H1 (cell line): ENCODE measurements around the gene DLST. TPM values are rescaled to one million over a fixed set of nuclear protein-coding genes. Genes with fewer than 3 reads are reported as not detected.

ENCODE experiments used
- CTCF ChIA-PET: fragments of 300-600 bp; sonication (Branson Sonifier 250); formaldehyde crosslinking; loops from one replicate; lab custom pipeline; 2021; ENCODE audit not compliant: partially characterized antibody; lab: Charles Lee
- POLR2A ChIA-PET: fragments of 300-600 bp; sonication (Branson Sonifier 250); formaldehyde crosslinking; loops from one replicate; lab custom pipeline; 2021; ENCODE audit warnings: inconsistent platforms; ENCODE audit not compliant: partially characterized antibody; lab: Charles Lee
- DNase-seq, 2 experiments: peaks; one replicate each; pipeline versions ENCODE4 v3.0.0 to v3.0.0-alpha.2; 2010 to 2022; ENCODE audit warnings: low spot score in 2 of 2, low read depth in 1 of 2, mixed read lengths in 1 of 2
- FAIRE-seq: peaks from 2 replicates; lab custom pipeline; 2011; peaks lifted over from hg19 to GRCh38; lab: Jason Lieb, UNC
- H2AFZ ChIP-seq: 2 replicates; pipeline ENCODE4 v1.8.1; 2012; ENCODE audit warnings: low read length, inconsistent platforms
- H2AK5ac ChIP-seq: 2 replicates; pipeline ENCODE4 v1.6.1; 2013; ENCODE audit warnings: low read depth, low read length
- H2BK120ac ChIP-seq: replicated peaks from 2 replicates; pipeline ENCODE3; 2013; ENCODE audit warnings: low read depth, low read length, inconsistent platforms
- H2BK12ac ChIP-seq: 2 replicates; pipeline ENCODE4 v1.6.1; 2013; ENCODE audit warnings: low read depth, low read length
- H2BK15ac ChIP-seq: 2 replicates; pipeline ENCODE4 v1.6.1; 2013; ENCODE audit warnings: low read length
- H2BK20ac ChIP-seq: 2 replicates; pipeline ENCODE4 v1.6.1; 2013; ENCODE audit warnings: low read length
- H2BK5ac ChIP-seq: 2 replicates; pipeline ENCODE4 v1.6.1; 2013; ENCODE audit warnings: low read depth, low read length
- H3K14ac ChIP-seq: 2 replicates; pipeline ENCODE4 v1.6.1; 2013; ENCODE audit warnings: inconsistent platforms; ENCODE audit not compliant: insufficient read length
- H3K18ac ChIP-seq: 2 replicates; pipeline ENCODE4 v1.6.1; 2013; ENCODE audit warnings: low read length; ENCODE audit errors: extremely low read depth
- H3K23ac ChIP-seq: 2 replicates; pipeline ENCODE4 v1.6.1; 2013; ENCODE audit warnings: inconsistent platforms; ENCODE audit not compliant: insufficient read length
- H3K23me2 ChIP-seq: 2 replicates; pipeline ENCODE4 v1.6.1; 2013; ENCODE audit warnings: low read depth, low read length
- H3K27ac ChIP-seq: 2 replicates; pipeline ENCODE4 v1.6.1; 2011; ENCODE audit warnings: low read depth, low read length, inconsistent platforms
- H3K27me3 ChIP-seq, 4 experiments: replicated peaks in 1 of 4; 1 replicate in 1 of 4; 2 replicates in 3 of 4; pipeline versions ENCODE4 v1.6.1 to v1.8.1; 2011 to 2013; ENCODE audit warnings: low read length in 3 of 4, mild to moderate bottlenecking in 3 of 4, inconsistent platforms in 2 of 4, mixed read lengths in 2 of 4, moderate library complexity in 1 of 4; ENCODE audit not compliant: control insufficient read depth in 3 of 4, insufficient read depth in 3 of 4; ENCODE audit errors: extremely low read depth in 1 of 4
- H3K36me3 ChIP-seq, 4 experiments: 2 replicates each; pipeline versions ENCODE4 v1.6.1 to v1.8.1; 2011 to 2013; ENCODE audit warnings: mild to moderate bottlenecking in 4 of 4, low read length in 3 of 4, moderate library complexity in 2 of 4, control low read depth in 1 of 4, inconsistent platforms in 1 of 4; ENCODE audit not compliant: insufficient read depth in 4 of 4, control insufficient read depth in 2 of 4
- H3K4ac ChIP-seq: replicated peaks from 2 replicates; pipeline ENCODE3; 2013; ENCODE audit warnings: low read length, low read depth, mixed read lengths, inconsistent platforms; ENCODE audit not compliant: insufficient read length
- H3K4me1 ChIP-seq, 4 experiments: replicated peaks in 1 of 4; 1 replicate in 1 of 4; 2 replicates in 3 of 4; pipeline versions ENCODE4 v1.6.1 to v1.8.1; 2011 to 2013; ENCODE audit warnings: low read length in 3 of 4, inconsistent platforms in 2 of 4, mixed read lengths in 1 of 4; ENCODE audit not compliant: insufficient read depth in 4 of 4, control insufficient read depth in 3 of 4
- H3K4me2 ChIP-seq, 2 experiments: 2 replicates each; pipeline versions ENCODE4 v1.6.1 to v1.8.1; 2011 to 2013; ENCODE audit warnings: low read depth in 2 of 2, low read length in 2 of 2, control low read depth in 1 of 2, inconsistent platforms in 1 of 2, mild to moderate bottlenecking in 1 of 2; ENCODE audit not compliant: insufficient read depth in 1 of 2
- H3K4me3 ChIP-seq, 4 experiments: fragments of 200-600, 300-600 bp in 1 of 4; sonication (generic), shearing (Covaris generic), sonication (Bioruptor Twin) in 1 of 4; 2 replicates each; pipeline versions ENCODE4 v1.5.1 to v1.8.1; 2011 to 2016; ENCODE audit warnings: low read length in 4 of 4, low read depth in 3 of 4, control low read depth in 2 of 4, inconsistent platforms in 2 of 4, mild to moderate bottlenecking in 2 of 4, mixed read lengths in 1 of 4, moderate library complexity in 1 of 4; ENCODE audit not compliant: insufficient read depth in 2 of 4; ENCODE audit errors: extremely low read depth in 1 of 4
- H3K56ac ChIP-seq: replicated peaks from 2 replicates; pipeline ENCODE3; 2013; ENCODE audit warnings: low read depth, mild to moderate bottlenecking, mixed read lengths, low read length, inconsistent platforms; ENCODE audit not compliant: insufficient read length
- H3K79me1 ChIP-seq: 2 replicates; pipeline ENCODE4 v1.6.1; 2013; ENCODE audit warnings: low read depth, low read length, control low read depth
- H3K79me2 ChIP-seq, 2 experiments: 2 replicates each; pipeline versions ENCODE4 v1.6.1 to v1.8.1; 2012 to 2013; ENCODE audit warnings: low read length in 2 of 2, mild to moderate bottlenecking in 2 of 2, inconsistent platforms in 1 of 2; ENCODE audit not compliant: insufficient read depth in 2 of 2, control insufficient read depth in 1 of 2
- H3K9ac ChIP-seq, 4 experiments: replicated peaks in 1 of 4; 1 replicate in 1 of 4; 2 replicates in 3 of 4; pipeline versions ENCODE4 v1.6.1 to v1.8.1; 2011 to 2013; ENCODE audit warnings: low read depth in 3 of 4, low read length in 3 of 4, control low read depth in 2 of 4, mild to moderate bottlenecking in 2 of 4, moderate library complexity in 2 of 4, inconsistent platforms in 1 of 4; ENCODE audit errors: extremely low read depth in 1 of 4
- H3K9me3 ChIP-seq, 2 experiments: 2 replicates each; pipeline versions ENCODE4 v1.6.1 to v1.8.1; 2012 to 2013; ENCODE audit warnings: mild to moderate bottlenecking in 2 of 2, moderate library complexity in 2 of 2, control low read depth in 1 of 2, inconsistent platforms in 1 of 2, low read depth in 1 of 2, low read length in 1 of 2, mixed read lengths in 1 of 2; ENCODE audit not compliant: insufficient read depth in 2 of 2
- H4K20me1 ChIP-seq, 2 experiments: replicated peaks in 1 of 2; 2 replicates each; pipeline versions ENCODE3 to v1.8.1; 2011 to 2013; ENCODE audit warnings: inconsistent platforms in 2 of 2, low read length in 2 of 2, mild to moderate bottlenecking in 1 of 2; ENCODE audit not compliant: insufficient read depth in 2 of 2, control insufficient read depth in 1 of 2
- H4K5ac ChIP-seq: 2 replicates; pipeline ENCODE4 v1.6.1; 2013; ENCODE audit warnings: low read length, low read depth, mixed read lengths, inconsistent platforms; ENCODE audit not compliant: insufficient read length
- H4K8ac ChIP-seq: 2 replicates; pipeline ENCODE4 v1.8.0; 2013; ENCODE audit warnings: mild to moderate bottlenecking, moderate library complexity, low read length, inconsistent platforms; ENCODE audit not compliant: insufficient read depth; ENCODE audit errors: extremely low read depth
- H4K91ac ChIP-seq: replicated peaks from 2 replicates; pipeline ENCODE3; 2013; ENCODE audit warnings: low read length, mixed read lengths, inconsistent platforms; ENCODE audit not compliant: insufficient read length
- ASH2L ChIP-seq: fragments of 200-600, 300-600 bp; sonication (generic); IDR thresholded peaks from one replicate; pipeline ENCODE4 v1.7.1; 2017; ENCODE audit warnings: low read length
- whole genome bisulfite sequencing, 2 experiments: shearing (Covaris generic) in 1 of 2; methylation state at CpG; one replicate each; pipeline versions ENCODE4 v1.1.6 to v1.1.7; 2013 to 2015; ENCODE audit warnings: low lambda C conversion rate in 2 of 2, mixed read lengths in 2 of 2, inconsistent platforms in 1 of 2, low coverage in 1 of 2, missing lambda C conversion rate in 1 of 2; ENCODE audit not compliant: insufficient replicate concordance in 2 of 2, insufficient coverage in 1 of 2, insufficient read length in 1 of 2; ENCODE audit errors: extremely low coverage in 1 of 2, missing lambda C conversion rate in 1 of 2; 5-methylcytosine and 5-hydroxymethylcytosine counted together
- polyA plus RNA-seq, 7 experiments: library from polyadenylated mRNA; depleted of rRNA in 3 of 7; stranded (reverse) in 5 of 7; unstranded in 2 of 7; fragments of >200 nt in 5 of 7; fragments of 200-250 nt in 2 of 7; gene quantifications; 1 replicate in 5 of 7; 2 replicates in 1 of 7; 4 replicates in 1 of 7; pipeline versions ENCODE4 v1.2.1 to v1.2.3, GENCODE V29; 2011 to 2013; ENCODE audit warnings: missing spikeins in 2 of 7, mixed read lengths in 2 of 7
- total RNA-seq: library from RNA; stranded (reverse); fragmentation: NEBNext Ultra II Directional; extraction: Animal tissue kit (Norgen Biotek cat#: 25700); gene quantifications from 2 replicates; pipeline ENCODE4 v1.2.1, GENCODE V29; 2021

Gene DLST
- total and polyA plus RNA-seq, 2 of the 8 experiments (the other 6 are each of a cell fraction or from before 2014, with no cell fraction given): 96.5 to 117 TPM

- POLR2A ChIA-PET: interaction anchor here (1.8 to 2.5 kb wide), 2 partner anchors 10 to 13 kb away, joined by 5 to 8 read pairs; no protein-coding TSS in a partner anchor
- FAIRE-seq: no peak
Observed at GRCh38 chr14:74898694-74899093, 17.0 kb downstream of the DLST start.

More at GRCh38 chr14:74898694-74899093, 17.0 kb downstream of the DLST start:
- TF ChIP-seq ASH2L: no peak
- Histone ChIP-seq H3K79me2 (no peaks in the 10 kb centered on the region), H3K23me2 (no peaks in the 10 kb centered on the region), H3K18ac (no peak overlapping the region), H2BK15ac (no peak overlapping the region), H2BK5ac (no peak overlapping the region), H3K4me3 (no peak overlapping the region), H3K4ac (no peak overlapping the region), H2BK120ac (no peak overlapping the region), H3K14ac (no peak overlapping the region), H2BK12ac (no peak overlapping the region), H4K5ac (no peak overlapping the region), H4K20me1 (peaks cover 2 to 8% of the 10 kb centered on the region in 2 experiments), H3K4me1 (no peaks in the 10 kb centered on the region), H3K56ac (no peak overlapping the region), H3K9ac (no peak overlapping the region), H4K8ac (no peak overlapping the region), H3K36me3 (peaks cover 53 to 99% (median 90%) of the 10 kb centered on the region in 4 experiments), H3K9me3 (no peaks in the 10 kb centered on the region), H3K79me1 (0 out of 2 replicates have a peak, but pooled peaks cover 2% of the 10 kb centered on the region), H2AFZ (no peak overlapping the region), H4K91ac (no peak overlapping the region), H3K23ac (no peak overlapping the region), H3K27ac (no peak overlapping the region), H2BK20ac (no peak overlapping the region), H3K4me2 (no peak overlapping the region), H2AK5ac (no peak overlapping the region), H3K27me3 (no peaks in the 10 kb centered on the region)
- no peak for DNase-seq
- CTCF ChIA-PET: interaction anchor here (0.9 to 24.8 kb wide), 3 partner anchors 9 to 42 kb away, joined by 3 to 509 read pairs (median 173); no protein-coding TSS in a partner anchor
- 86% methylated on average over 5 of the region's 5 CpGs; no CpG with 5 or more reads in 1 of the 2 experiments for WGBS, 2 experiments
